ENCODE data around the gene WNT8A. TPM values are rescaled to one million over a fixed set of nuclear protein-coding genes. Genes with fewer than 3 reads are reported as not detected.
"Not testable (repeated sequence)": the region's sequence is repeated elsewhere in the genome, so short reads cannot be mapped to it uniquely, and the experiment has no call there.

WNT8A gene, protein sequence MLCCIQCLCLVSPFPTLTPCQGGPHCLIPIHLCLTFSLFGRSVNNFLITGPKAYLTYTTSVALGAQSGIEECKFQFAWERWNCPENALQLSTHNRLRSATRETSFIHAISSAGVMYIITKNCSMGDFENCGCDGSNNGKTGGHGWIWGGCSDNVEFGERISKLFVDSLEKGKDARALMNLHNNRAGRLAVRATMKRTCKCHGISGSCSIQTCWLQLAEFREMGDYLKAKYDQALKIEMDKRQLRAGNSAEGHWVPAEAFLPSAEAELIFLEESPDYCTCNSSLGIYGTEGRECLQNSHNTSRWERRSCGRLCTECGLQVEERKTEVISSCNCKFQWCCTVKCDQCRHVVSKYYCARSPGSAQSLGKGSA
- not detected in 2 replicates for total RNA-seq

- DNase-seq: no peak
Measured at GRCh38 chr5:138083702-138084101, at the start of gene WNT8A. Gene WNT8A, plus strand, starts transcription at chr5:138084033. Its CDS starts 95 bp downstream, at chr5:138084128.

DNA sequence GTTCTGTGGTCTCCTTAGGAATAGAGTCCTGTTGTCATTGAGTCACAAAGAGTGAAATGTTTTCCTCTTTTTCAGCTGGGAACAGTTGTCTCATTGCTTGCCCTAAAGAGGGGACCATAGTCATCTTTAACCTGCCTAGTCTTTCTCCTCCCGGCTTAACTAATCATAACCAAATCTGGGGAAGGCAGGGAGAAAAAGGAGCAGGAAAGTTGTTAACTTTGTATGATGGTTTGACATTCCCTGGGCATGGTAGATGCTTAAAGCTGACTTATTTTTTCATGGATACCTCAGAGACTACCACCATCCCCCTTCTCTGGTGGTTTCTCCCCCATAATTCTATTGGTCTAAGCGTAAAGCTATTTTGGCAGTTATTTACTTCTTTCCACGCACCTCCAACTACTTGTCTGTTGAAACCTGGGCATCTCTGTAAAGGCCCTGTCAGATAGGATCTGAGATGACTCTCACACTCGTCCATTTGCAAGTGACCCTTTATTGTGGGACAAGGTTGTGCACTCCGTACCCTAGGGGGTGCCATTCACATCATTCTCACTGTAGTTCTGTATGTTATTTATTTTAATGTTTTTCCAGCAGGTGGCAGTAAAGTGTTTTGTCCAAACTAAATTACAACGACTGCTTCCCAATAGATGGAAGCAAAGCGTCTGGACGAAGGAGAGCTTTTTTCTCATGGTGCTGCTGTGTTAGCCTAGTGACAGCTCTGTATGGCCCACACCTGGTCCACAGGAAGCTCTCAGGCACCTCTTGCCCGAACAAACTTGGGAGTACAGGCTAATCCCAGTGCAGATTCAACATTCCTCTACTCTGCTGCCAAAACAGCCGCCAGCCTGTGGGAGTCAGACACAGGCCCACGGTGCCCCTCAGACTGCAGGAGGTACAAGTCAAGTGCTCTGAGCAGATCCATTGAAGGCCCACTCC, 48.0 kb upstream of the WNT8A start:
- DNase-seq: peak; percentile 94

DNA sequence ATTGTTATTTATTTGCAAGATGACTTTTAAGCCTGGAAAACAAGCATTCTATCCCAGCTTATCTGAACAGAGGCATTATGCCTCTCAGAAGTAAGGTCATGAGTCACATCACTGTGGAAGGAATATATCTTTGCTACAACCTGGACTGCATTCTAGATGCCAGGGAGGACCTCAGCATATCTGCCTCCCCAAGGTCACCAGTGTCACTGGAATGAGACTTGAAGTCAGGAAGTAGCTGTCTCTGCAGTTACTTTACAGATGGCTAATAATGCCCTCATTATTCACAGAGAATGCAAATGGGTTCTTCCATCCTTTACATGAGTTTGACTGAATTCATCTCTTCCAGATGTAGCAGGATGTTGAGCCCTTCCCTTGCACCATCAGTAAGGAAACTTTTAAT, 46.6 kb upstream of the WNT8A start:
- no peak for DNase-seq

DNA sequence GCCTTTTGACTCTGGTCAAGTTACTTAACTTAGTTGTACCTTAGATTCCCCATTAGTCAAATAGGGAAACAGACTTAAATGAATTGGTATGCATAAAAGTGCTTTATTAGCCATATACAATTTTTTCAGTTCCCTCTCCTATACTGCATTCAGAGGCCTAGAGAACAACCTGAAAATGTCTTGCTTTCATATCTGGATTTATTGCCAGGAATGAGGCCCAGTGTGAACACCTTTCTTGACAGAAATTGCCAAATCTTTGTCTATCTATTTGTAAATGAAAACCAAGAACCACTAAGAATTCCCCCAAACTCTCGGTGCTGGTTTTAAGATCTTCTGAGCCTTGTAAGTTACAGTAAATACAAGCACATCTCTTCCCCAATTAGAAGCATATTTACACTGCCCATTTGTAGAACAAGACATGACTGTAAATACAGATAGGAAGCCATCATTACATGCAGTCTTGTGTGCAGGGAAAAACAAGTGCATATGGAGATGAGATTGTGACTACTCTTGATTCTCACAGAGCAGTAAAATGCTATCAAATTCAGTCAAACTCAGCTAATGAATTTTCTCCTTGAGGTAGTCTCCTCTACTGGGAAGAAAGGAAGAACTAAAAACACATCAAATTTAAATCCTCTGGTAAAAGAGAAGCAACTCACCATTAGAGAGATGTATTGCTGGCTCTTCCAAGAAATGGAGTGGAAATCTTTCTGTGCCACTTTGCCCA, 45.8 kb upstream of the WNT8A start:
- DNase-seq: no peak

DNA sequence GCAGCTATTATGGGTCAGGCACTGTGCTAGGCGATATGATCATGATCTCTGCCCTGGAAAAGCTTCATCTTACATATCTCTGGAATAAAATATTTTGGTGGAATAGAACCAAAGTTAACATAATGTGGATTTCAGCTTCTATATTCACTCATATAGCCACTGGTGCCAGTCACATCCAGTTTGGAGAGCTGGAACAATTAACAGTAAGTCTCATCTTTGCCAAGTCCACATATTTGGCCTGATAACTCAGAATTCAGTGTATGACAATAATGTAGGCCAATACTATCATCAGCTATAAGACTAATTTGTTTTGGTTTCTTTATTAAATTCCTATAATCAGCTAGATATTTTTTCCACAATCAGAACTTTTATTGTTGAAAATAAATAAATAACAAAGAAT, 45.0 kb upstream of the WNT8A start:
- DNase-seq: no peak

GRCh38 chr5:138045283-138045682, 38.5 kb upstream of the WNT8A start:
- not testable (repeated sequence) for DNase-seq

DNA sequence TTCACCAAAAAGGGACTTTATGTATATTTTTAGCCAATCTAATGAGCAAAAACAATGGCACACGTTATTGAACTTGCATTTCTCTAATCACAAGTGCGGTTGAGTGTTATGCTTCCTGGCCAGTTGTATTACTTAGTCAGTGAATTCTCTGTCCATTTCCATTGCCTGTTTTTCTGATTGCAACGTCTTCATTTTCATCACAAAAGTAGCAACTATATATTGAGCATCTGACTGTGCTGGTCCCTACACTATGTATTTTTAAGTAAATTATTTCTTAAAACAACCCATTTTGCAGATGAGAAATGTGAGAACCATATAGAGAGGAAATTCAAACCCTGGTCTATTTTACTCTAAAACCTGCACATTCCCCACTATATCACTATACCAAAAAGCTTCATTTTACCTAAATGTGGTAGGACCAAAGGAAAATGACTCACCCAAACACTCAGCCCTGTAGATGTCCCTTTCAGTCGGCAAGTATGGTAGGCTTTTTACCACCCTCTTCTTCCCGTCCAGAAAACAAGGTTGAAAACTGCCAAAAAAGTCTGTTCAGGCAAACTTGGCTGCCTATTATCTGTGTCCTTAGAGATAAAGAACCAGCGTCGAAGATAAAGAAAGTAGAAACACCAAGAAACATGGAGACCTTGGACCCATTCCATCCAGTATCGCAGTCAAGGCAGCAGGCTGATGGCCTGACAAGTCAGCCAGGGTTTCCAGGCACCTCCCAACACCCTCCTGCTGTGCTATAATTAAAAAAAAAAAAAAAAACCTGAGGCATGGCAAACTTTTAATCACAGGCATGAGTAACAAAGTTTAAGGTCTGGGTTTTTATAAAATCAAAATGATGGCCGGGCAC, 32.2 kb upstream of the WNT8A start:
- no peak for DNase-seq

GRCh38 chr5:138052718-138053117, 31.1 kb upstream of the WNT8A start:
- DNase-seq: not testable (repeated sequence)

GRCh38 chr5:138053554-138053953, 30.3 kb upstream of the WNT8A start:
- DNase-seq: no peak

DNA sequence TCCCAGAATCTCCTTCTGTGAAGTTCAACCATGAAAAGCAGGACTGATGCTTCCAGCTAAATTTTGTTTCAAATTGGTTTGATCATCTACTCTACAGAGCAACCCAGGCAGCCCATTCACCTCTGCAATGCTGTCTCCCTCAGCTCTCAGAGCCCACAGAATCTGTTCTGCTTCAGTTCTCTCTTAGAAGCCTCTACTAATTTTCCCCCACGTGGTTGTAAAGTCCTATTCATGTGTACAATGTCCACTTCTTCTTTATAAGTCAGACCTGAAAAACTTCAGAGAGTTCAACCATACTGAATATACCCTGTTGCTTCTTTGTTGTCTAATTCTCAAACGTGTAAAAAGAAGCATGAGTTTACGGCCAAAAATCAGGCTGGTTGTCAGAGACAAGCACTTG, 29.6 kb upstream of the WNT8A start:
- no peak for DNase-seq

DNA sequence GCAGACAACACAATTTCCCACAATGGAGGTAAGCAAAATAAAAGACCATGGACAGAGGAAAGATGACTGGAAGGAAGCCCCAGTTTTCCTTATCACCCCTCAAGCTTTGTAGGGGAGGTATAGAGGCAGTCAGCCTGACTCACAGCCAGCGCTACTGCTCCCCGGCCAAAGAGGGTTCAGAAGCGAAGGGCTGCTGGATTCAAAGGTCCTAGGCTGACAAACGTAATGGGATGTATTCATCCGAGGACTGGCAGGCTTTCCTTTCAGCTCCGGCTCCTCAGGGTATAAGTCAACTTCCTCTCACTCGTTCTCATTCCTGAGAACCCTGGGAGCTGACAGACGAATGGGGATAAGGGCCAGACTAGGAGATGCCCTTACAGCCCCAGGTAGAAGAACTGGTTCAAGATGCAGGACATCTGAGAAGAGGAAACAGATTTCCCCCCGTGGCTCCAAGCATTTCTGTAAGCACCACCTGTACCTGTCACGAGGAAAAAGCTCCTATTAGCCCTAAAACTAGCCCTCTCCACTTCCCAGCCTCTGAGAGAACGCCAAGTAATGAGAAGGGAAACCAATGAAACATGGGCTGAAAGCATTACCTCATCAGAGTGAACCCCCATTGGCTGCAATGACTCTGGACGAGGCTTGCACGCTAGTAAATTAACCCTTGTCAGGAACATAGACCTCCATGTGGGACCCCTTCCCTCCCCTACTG, 28.8 kb upstream of the WNT8A start:
- peak; percentile 19 for DNase-seq

- no peak for DNase-seq
Measured at GRCh38 chr5:138064526-138064925, 19.3 kb upstream of the WNT8A start.

DNA sequence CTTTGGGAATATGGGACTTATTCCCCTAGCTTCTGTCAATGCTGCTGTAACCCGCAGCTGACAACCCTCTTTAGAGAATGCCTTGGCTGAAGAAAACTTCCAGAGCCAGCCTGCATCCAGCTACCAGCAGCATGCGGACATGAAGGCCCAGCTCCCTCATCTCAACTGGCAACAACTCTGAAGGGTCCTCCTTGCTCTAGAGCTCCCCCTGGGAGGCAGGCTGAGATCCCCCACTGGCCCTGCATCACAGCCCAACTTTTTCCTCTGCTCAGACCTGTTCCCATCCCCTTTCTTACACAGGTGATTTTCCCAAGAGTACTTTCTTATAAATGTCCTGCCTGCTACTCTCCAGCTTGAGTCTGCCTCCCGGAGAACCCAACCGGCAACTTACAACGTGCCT, 18.7 kb upstream of the WNT8A start:
- DNase-seq: peak; percentile 19

DNA sequence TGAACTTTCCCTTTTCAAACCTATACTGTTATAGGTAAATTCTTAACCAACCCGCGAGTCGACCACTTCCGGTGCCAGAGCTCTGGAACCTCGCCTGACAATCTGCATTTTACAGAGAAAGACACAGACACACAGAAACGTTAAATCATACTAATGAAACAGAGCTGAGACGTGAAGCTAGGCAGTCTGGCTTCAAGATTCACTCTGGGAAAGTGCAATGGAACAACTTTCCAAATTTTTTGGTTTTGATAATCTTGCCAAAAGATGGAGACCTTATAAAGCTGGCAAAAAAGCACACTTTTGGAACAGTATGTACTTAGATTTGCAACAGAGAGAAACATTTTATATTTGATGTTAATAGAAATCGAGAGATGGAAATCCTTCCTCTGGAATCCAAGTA, 15.9 kb upstream of the WNT8A start:
- DNase-seq: no peak

DNA sequence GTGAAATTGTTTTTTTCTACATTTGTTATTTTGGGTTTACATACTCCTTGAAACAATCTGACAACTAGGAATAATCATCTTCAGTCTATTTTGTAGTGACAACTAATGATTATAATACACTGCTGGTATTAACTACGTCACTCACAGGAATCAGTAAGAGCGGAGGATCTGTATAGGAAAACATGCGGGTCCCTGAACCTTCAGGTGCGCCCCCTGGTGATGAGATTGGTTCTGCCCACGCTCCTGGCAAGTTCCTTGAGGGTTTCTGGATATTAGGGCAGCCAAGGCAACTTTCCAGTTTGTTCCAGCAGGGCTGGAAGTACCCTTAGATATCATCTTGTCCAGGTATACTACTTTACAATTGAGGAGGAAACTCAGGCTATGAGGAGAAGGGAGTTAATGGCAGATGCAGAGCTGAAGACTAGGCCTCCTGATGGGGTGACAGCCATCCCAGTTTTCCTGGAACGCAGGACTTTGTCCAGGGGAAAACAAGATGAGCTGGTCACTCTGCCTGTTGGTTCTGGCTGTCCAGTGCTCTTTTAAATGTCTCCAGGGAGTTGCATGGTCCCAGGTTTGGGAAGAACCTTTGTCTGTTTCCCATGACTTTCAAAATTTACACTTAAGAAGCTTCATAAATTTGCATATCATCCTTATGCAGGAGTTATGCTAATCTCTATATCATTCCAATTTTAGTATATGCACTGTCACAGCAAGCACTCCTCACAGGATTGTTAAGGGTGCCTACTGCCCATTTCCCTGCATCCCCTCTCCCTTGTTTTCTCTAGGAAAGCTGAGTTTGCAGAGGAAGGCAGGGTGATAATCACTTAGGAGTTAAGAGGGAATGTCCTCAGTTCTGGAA, 14.9 kb upstream of the WNT8A start:
- DNase-seq: peak; percentile 93

DNA sequence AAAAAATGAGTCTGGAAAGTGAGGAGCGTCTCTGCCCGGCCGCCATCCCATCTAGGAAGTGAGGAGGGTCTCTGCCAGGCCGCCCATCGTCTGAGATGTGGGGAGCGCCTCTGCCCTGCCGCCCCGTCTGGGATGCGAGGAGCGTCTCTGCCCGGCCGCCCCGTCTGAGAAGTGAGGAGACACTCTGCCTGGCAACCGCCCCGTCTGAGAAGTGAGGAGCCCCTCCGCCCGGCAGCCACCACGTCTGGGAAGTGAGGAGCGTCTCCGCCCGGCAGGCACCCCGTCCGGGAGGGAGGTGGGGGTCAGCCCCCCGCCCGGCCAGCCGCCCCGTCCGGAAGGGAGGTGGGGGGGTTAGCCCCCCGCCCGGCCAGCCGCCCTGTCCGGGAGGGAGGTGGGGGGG, 13.8 kb upstream of the WNT8A start:
- not testable (repeated sequence) for DNase-seq

- peak; percentile 79 for DNase-seq
Measured at GRCh38 chr5:138077064-138077696, 6.7 kb upstream of the WNT8A start.

- DNase-seq: no peak
Measured at GRCh38 chr5:138078006-138078643, 5.7 kb upstream of the WNT8A start.

DNA sequence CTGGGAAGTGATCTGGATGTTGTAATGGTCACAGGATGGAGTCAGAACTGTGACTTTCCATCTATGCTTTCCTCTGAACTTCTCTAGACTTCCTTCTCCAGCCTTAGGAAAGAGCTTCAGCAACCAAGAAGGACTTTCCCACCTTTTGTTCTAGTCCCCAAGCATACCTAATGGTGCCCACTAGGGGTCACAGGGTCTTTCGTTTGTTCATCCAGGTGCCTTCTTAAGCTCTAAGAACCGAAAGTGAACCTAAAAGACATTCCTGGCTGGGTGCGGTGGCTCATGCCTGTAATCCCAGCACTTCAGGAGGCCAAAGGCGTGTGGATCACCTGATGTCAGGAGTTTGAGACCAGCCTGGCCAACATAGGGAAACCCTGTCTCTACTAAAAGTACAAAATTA, 1.8 kb upstream of the WNT8A start:
- DNase-seq: no peak

Measured in dermis blood vessel endothelial cell (primary cell).